ENCODE data around the gene DUOX2. TPM values are rescaled to one million over a fixed set of nuclear protein-coding genes. Genes with fewer than 3 reads are reported as not detected.

Gene DUOX2
- total and polyA plus RNA-seq, 2 experiments from 2014 or later, result not detected

- Mint-ChIP-seq H3K36me3 (ENCODE audit: low read depth) (peaks cover 78% of the 10 kb centered on the region), H3K9me3 (peaks cover 59% of the 10 kb centered on the region)
Observed at GRCh38 chr15:45050587-45050986, 63.4 kb downstream of the DUOX2 start.

GRCh38 chr15:45048794-45049631 is 65.0 kb downstream of the DUOX2 start:
- Histone ChIP-seq H3K4me2 (no peak overlapping the region), H4K20me1 (replicated peaks; ENCODE audit: insufficient read depth) (no peaks in the 10 kb centered on the region), H3K79me2 (replicated peaks; ENCODE audit: insufficient read depth) (peaks cover 7% of the 10 kb centered on the region; the same call in 1 of the 2 replicates), H3K27ac (ENCODE audit: low read depth) (no peak overlapping the region), H3K4me1 (ENCODE audit: insufficient read depth) (no peaks in the 10 kb centered on the region), H3K36me3 (ENCODE audit: insufficient read depth) (peaks cover 23% of the 10 kb centered on the region), H3K27me3 (ENCODE audit: insufficient read depth) (no peaks in the 10 kb centered on the region), H2AFZ (no peak overlapping the region), H3K9me2 (ENCODE audit: insufficient read depth) (no peaks in the 10 kb centered on the region), H3K4me3 (no peak overlapping the region), H3F3A (replicated peaks; ENCODE audit: low read depth) (no peaks in the 10 kb centered on the region)
- no peak overlapping the region for H3K27ac Mint-ChIP-seq
- H3K4me1 Mint-ChIP-seq, result no peaks in the 10 kb centered on the region
- no peak overlapping the region for H3K4me3 Mint-ChIP-seq
- peaks cover 57% of the 10 kb centered on the region for H3K9me3 Mint-ChIP-seq
- ATAC-seq, result no peak
- H3K27me3 Mint-ChIP-seq (ENCODE audit: insufficient read depth, low read depth, poor library complexity), result no peaks in the 10 kb centered on the region
- no peak for DNase-seq (ENCODE audit: low spot score)
- H3K36me3 Mint-ChIP-seq (ENCODE audit: low read depth), result peaks cover 82% of the 10 kb centered on the region
- TF ChIP-seq, protein P1, sequence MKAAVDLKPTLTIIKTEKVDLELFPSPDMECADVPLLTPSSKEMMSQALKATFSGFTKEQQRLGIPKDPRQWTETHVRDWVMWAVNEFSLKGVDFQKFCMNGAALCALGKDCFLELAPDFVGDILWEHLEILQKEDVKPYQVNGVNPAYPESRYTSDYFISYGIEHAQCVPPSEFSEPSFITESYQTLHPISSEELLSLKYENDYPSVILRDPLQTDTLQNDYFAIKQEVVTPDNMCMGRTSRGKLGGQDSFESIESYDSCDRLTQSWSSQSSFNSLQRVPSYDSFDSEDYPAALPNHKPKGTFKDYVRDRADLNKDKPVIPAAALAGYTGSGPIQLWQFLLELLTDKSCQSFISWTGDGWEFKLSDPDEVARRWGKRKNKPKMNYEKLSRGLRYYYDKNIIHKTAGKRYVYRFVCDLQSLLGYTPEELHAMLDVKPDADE (IDR thresholded peaks at IDR 0.05), result no peak
- TF ChIP-seq STAT1 (IDR thresholded peaks at IDR 0.05; ENCODE audit: unreplicated experiment), result no peak
- no peak for TF ChIP-seq ZNF462 (CRISPR knock-in tag; IDR thresholded peaks at IDR 0.05)
- TF ChIP-seq, protein P2, sequence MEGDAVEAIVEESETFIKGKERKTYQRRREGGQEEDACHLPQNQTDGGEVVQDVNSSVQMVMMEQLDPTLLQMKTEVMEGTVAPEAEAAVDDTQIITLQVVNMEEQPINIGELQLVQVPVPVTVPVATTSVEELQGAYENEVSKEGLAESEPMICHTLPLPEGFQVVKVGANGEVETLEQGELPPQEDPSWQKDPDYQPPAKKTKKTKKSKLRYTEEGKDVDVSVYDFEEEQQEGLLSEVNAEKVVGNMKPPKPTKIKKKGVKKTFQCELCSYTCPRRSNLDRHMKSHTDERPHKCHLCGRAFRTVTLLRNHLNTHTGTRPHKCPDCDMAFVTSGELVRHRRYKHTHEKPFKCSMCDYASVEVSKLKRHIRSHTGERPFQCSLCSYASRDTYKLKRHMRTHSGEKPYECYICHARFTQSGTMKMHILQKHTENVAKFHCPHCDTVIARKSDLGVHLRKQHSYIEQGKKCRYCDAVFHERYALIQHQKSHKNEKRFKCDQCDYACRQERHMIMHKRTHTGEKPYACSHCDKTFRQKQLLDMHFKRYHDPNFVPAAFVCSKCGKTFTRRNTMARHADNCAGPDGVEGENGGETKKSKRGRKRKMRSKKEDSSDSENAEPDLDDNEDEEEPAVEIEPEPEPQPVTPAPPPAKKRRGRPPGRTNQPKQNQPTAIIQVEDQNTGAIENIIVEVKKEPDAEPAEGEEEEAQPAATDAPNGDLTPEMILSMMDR (conservative IDR thresholded peaks at IDR 0.05; ENCODE audit: low read depth in 2 of 2), result no peak
- TF ChIP-seq EZH2 (IDR thresholded peaks at IDR 0.05; ENCODE audit: low read depth, unreplicated experiment), result no peak
- TF ChIP-seq ZNF114 (CRISPR knock-in tag; IDR thresholded peaks at IDR 0.05), result no peak
- TF ChIP-seq ZNF331 (CRISPR knock-in tag; IDR thresholded peaks at IDR 0.05; ENCODE audit: low read depth), result no peak

More at GRCh38 chr15:45050587-45050986, 63.4 kb downstream of the DUOX2 start:
- no peaks in the 10 kb centered on the region for H3K27me3 ChIP-seq (ENCODE audit: insufficient read depth)
- no peak overlapping the region for H2AFZ ChIP-seq
- H3K4me2 ChIP-seq, result no peak overlapping the region
- no peak overlapping the region for H3K27ac ChIP-seq (ENCODE audit: low read depth)
- H3K4me1 Mint-ChIP-seq, result no peaks in the 10 kb centered on the region
- no peak overlapping the region for H3K4me3 Mint-ChIP-seq
- TF ChIP-seq EZH2 (IDR thresholded peaks at IDR 0.05; ENCODE audit: low read depth, unreplicated experiment), result no peak
- TF ChIP-seq JUNB (IDR thresholded peaks at IDR 0.05; ENCODE audit: unreplicated experiment), result no peak
- TF ChIP-seq NANOG (IDR thresholded peaks at IDR 0.05; ENCODE audit: borderline replicate concordance), result no peak
- TF ChIP-seq ZNF114 (CRISPR knock-in tag; IDR thresholded peaks at IDR 0.05), result no peak
- ATAC-seq (no peak), DNase-seq (ENCODE audit: low spot score) (no peak)
- H3K27me3 Mint-ChIP-seq (ENCODE audit: insufficient read depth, low read depth, poor library complexity), result no peaks in the 10 kb centered on the region
- no peaks in the 10 kb centered on the region for H3F3A ChIP-seq (replicated peaks; ENCODE audit: low read depth)
- no peak overlapping the region for H3K4me3 ChIP-seq
- H3K27ac Mint-ChIP-seq, result no peak overlapping the region
- H3K4me1 ChIP-seq (ENCODE audit: insufficient read depth), result no peaks in the 10 kb centered on the region
- no peaks in the 10 kb centered on the region for H4K20me1 ChIP-seq (replicated peaks; ENCODE audit: insufficient read depth)
- H3K79me2 ChIP-seq (replicated peaks; ENCODE audit: insufficient read depth), result peaks cover 7% of the 10 kb centered on the region; the same call in 1 of the 2 replicates
- H3K9me2 ChIP-seq (ENCODE audit: insufficient read depth), result no peaks in the 10 kb centered on the region
- H3K36me3 ChIP-seq (ENCODE audit: insufficient read depth), result peaks cover 23% of the 10 kb centered on the region
